ENCODE results near the gene SLC24A3.

Gene SLC24A3

DNA sequence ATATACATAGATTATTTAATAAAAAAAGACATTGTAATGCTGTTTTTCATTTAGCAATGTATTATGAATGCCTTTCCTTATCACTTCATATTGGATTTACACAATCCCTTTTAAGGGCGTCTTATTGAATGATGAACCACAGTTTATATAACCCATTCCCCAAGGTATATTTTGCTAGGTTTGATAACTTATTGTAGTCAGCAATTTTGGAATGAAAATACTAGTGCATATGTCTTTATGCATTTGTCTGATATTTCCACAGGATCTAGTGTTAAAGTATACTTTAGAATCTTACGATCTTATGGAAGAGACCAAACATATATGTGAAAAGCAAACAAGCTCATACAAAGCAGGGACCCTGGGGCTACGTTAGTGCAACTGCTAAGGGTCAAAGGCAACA, 365.2 kb downstream of the SLC24A3 start:
- no peak overlapping the region for H4K8ac ChIP-seq (ENCODE audit: low read depth, low read length)
- H3K18ac ChIP-seq (ENCODE audit: low read length) = no peak overlapping the region
- H3K4ac ChIP-seq (ENCODE audit: low read depth, low read length) = no peak overlapping the region
- H3K27ac ChIP-seq (ENCODE audit: low read depth, low read length) = no peak overlapping the region
- no peaks in the 10 kb centered on the region for H3K36me3 ChIP-seq (ENCODE audit: control insufficient read depth, insufficient read depth, low read length)
- no peak overlapping the region for H3K56ac ChIP-seq (ENCODE audit: low read length)
- H3K4me2 ChIP-seq (ENCODE audit: low read length) = no peak overlapping the region
- no peak overlapping the region for H2AK5ac ChIP-seq (ENCODE audit: low read length)
- no peaks in the 10 kb centered on the region for H3K79me1 ChIP-seq (ENCODE audit: low read length)
- H3K4me1 ChIP-seq (ENCODE audit: control insufficient read depth, low read depth, low read length) = no peaks in the 10 kb centered on the region
- H3K27me3 ChIP-seq (ENCODE audit: insufficient read depth, low read length, poor library complexity) = no peaks in the 10 kb centered on the region
- H3K23ac ChIP-seq (ENCODE audit: low read length) = no peak overlapping the region
- H3K79me2 ChIP-seq (ENCODE audit: control insufficient read depth, insufficient read depth, low read length) = no peaks in the 10 kb centered on the region
- no peak for DNase-seq
- WGBS (ENCODE audit: extremely low coverage, insufficient coverage, low lambda C conversion rate) = no CpG with 5 or more reads among the region's 3 CpGs
- H3K4me3 ChIP-seq (ENCODE audit: low read length) = no peak overlapping the region
- H2BK5ac ChIP-seq (ENCODE audit: low read length) = no peak overlapping the region
- H4K5ac ChIP-seq (ENCODE audit: low read length) = no peak overlapping the region
- H2BK120ac ChIP-seq (ENCODE audit: low read depth, low read length) = no peak overlapping the region
- H2BK15ac ChIP-seq (replicated peaks; ENCODE audit: low read depth) = no peak overlapping the region
- no peak overlapping the region for H3K9ac ChIP-seq (ENCODE audit: low read length)

DNA sequence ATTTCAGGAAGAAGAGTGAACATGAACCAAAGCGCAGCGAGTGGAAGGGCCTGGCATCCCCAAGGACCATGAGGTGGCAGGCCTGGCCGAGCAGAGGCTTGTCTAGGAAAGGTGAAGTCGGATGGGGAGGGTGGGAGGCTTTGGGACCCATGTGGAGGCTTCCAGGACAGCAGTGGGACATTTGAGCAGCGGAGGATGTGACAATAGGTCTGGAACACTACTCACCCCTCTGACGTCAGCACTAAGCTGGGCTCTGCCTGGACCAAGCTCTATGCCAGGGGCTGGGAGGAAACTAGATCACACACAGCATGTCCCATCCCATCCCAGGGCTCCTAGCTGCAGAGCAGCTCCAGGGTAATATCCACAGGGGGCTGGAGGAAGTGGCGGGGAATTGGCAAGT, 370.3 kb downstream of the SLC24A3 start:
- H4K5ac ChIP-seq (ENCODE audit: low read length) = no peak overlapping the region
- no peaks in the 10 kb centered on the region for H3K36me3 ChIP-seq (ENCODE audit: control insufficient read depth, insufficient read depth, low read length)
- no peak overlapping the region for H3K18ac ChIP-seq (ENCODE audit: low read length)
- no peaks in the 10 kb centered on the region for H3K27me3 ChIP-seq (ENCODE audit: insufficient read depth, low read length, poor library complexity)
- no peak overlapping the region for H2BK5ac ChIP-seq (ENCODE audit: low read length)
- no peak overlapping the region for H2BK120ac ChIP-seq (ENCODE audit: low read depth, low read length)
- H3K4ac ChIP-seq (ENCODE audit: low read depth, low read length) = no peak overlapping the region
- H3K4me1 ChIP-seq (ENCODE audit: control insufficient read depth, low read depth, low read length) = no peaks in the 10 kb centered on the region
- no peak overlapping the region for H3K27ac ChIP-seq (ENCODE audit: low read depth, low read length)
- peak; percentile 30 for DNase-seq
- no peak overlapping the region for H4K8ac ChIP-seq (ENCODE audit: low read depth, low read length)
- no peak overlapping the region for H3K56ac ChIP-seq (ENCODE audit: low read length)
- no CpG with 5 or more reads among the region's 7 CpGs for WGBS (ENCODE audit: extremely low coverage, insufficient coverage, low lambda C conversion rate)
- no peaks in the 10 kb centered on the region for H3K79me1 ChIP-seq (ENCODE audit: low read length)
- no peak overlapping the region for H2BK15ac ChIP-seq (replicated peaks; ENCODE audit: low read depth)
- H3K9ac ChIP-seq (ENCODE audit: low read length) = no peak overlapping the region
- H3K4me2 ChIP-seq (ENCODE audit: low read length) = no peak overlapping the region
- no peak overlapping the region for H3K4me3 ChIP-seq (ENCODE audit: low read length)
- H3K23ac ChIP-seq (ENCODE audit: low read length) = no peak overlapping the region
- no peaks in the 10 kb centered on the region for H3K79me2 ChIP-seq (ENCODE audit: control insufficient read depth, insufficient read depth, low read length)
- no peak overlapping the region for H2AK5ac ChIP-seq (ENCODE audit: low read length)

DNA sequence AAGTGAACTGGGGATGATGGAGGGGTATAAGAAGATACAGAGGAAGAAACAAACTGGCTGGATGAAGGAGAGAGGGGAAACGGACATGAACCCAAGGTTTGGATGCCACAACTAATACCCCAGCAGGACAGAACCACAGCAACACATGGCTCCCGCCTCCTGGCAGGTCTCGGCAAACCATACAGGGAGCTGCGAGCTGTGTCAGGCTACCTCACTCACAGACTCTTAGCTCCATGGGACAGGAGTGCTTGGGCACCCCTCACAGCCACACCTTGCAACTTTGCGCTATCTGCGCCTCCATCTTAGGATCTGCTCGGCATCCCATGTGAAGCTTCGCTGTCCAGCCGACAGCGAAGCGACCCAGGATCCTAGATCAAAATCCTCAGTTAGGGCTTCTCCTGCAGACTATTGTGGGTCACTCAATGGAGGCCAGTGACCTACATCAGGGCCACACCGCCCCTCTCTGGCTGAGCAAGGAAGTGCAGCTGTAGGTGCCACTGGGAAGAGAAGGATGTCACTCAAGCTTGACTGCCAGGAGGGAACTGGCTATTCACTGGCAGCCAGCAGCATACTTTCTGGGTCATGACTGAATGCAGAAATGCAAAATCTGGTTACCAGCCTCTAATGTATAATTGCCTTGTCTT, 371.2 kb downstream of the SLC24A3 start:
- Histone ChIP-seq H4K5ac (ENCODE audit: low read length) (no peak overlapping the region), H3K18ac (ENCODE audit: low read length) (no peak overlapping the region), H4K8ac (ENCODE audit: low read depth, low read length) (no peak overlapping the region), H3K27ac (ENCODE audit: low read depth, low read length) (no peak overlapping the region), H3K23ac (ENCODE audit: low read length) (no peak overlapping the region), H3K56ac (ENCODE audit: low read length) (no peak overlapping the region), H3K4me2 (ENCODE audit: low read length) (no peak overlapping the region), H3K36me3 (ENCODE audit: control insufficient read depth, insufficient read depth, low read length) (no peaks in the 10 kb centered on the region), H3K9ac (ENCODE audit: low read length) (no peak overlapping the region), H2BK5ac (ENCODE audit: low read length) (no peak overlapping the region), H2BK15ac (replicated peaks; ENCODE audit: low read depth) (no peak overlapping the region), H3K4me3 (ENCODE audit: low read length) (no peak overlapping the region), H2BK120ac (ENCODE audit: low read depth, low read length) (no peak overlapping the region), H3K4ac (ENCODE audit: low read depth, low read length) (no peak overlapping the region), H3K4me1 (ENCODE audit: control insufficient read depth, low read depth, low read length) (no peaks in the 10 kb centered on the region), H2AK5ac (ENCODE audit: low read length) (no peak overlapping the region), H3K79me2 (ENCODE audit: control insufficient read depth, insufficient read depth, low read length) (no peaks in the 10 kb centered on the region), H3K27me3 (ENCODE audit: insufficient read depth, low read length, poor library complexity) (no peaks in the 10 kb centered on the region), H3K79me1 (ENCODE audit: low read length) (no peaks in the 10 kb centered on the region)
- WGBS (ENCODE audit: extremely low coverage, insufficient coverage, low lambda C conversion rate) = no CpG with 5 or more reads among the region's 12 CpGs
- DNase-seq = peak; percentile 86

DNA sequence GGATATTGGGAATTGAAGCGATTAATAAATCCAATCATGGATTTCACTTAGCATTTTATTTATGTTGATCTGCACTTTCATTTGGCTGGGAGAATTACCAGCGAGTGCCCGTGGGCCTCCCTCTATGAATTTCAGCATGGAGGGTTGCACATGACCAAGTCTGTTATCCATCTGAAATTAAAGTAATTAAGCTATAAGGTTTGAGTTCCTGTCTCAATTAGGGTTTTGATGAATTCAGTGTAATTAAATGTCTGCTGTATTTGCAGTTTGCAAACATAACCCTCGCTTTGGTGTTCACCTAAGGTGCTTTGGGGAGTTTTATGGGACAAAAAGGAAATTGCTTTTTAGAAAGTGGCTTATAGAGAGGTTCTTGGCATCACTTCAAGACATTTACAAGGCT, 375.8 kb downstream of the SLC24A3 start:
- H2BK5ac ChIP-seq (ENCODE audit: low read length) = no peak overlapping the region
- no peak for DNase-seq
- H2BK120ac ChIP-seq (ENCODE audit: low read depth, low read length) = no peak overlapping the region
- no CpG with 5 or more reads among the region's 4 CpGs for WGBS (ENCODE audit: extremely low coverage, insufficient coverage, low lambda C conversion rate)
- H3K79me1 ChIP-seq (ENCODE audit: low read length) = no peaks in the 10 kb centered on the region
- H3K23ac ChIP-seq (ENCODE audit: low read length) = no peak overlapping the region
- no peak overlapping the region for H2AK5ac ChIP-seq (ENCODE audit: low read length)
- no peak overlapping the region for H2BK15ac ChIP-seq (replicated peaks; ENCODE audit: low read depth)
- no peak overlapping the region for H3K27ac ChIP-seq (ENCODE audit: low read depth, low read length)
- H3K36me3 ChIP-seq (ENCODE audit: control insufficient read depth, insufficient read depth, low read length) = no peaks in the 10 kb centered on the region
- no peak overlapping the region for H3K9ac ChIP-seq (ENCODE audit: low read length)
- H3K79me2 ChIP-seq (ENCODE audit: control insufficient read depth, insufficient read depth, low read length) = no peaks in the 10 kb centered on the region
- H3K4me2 ChIP-seq (ENCODE audit: low read length) = no peak overlapping the region
- no peak overlapping the region for H3K18ac ChIP-seq (ENCODE audit: low read length)
- no peaks in the 10 kb centered on the region for H3K4me1 ChIP-seq (ENCODE audit: control insufficient read depth, low read depth, low read length)
- H3K4me3 ChIP-seq (ENCODE audit: low read length) = no peak overlapping the region
- H4K8ac ChIP-seq (ENCODE audit: low read depth, low read length) = no peak overlapping the region
- no peaks in the 10 kb centered on the region for H3K27me3 ChIP-seq (ENCODE audit: insufficient read depth, low read length, poor library complexity)
- no peak overlapping the region for H4K5ac ChIP-seq (ENCODE audit: low read length)
- no peak overlapping the region for H3K56ac ChIP-seq (ENCODE audit: low read length)
- H3K4ac ChIP-seq (ENCODE audit: low read depth, low read length) = no peak overlapping the region

DNA sequence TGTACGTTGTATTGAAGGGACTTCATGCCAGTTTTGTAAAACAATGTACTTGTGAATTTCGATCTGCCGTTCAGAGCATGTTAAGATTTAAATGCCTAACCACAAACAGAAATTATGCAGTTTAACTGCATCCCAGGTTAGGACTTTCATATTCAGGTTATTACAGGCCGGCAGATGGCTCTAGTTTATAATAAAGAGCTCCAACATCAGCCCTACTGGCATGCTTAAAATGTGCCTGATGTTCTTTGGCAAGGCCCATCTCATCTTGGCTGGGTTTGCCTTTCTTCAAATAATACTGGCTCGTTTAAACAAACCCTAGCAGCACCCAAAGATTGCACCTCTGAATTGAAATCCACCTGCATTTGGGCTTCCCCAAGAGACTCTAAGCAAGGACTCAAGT, 376.3 kb downstream of the SLC24A3 start:
- no peak overlapping the region for H3K18ac ChIP-seq (ENCODE audit: low read length)
- H4K8ac ChIP-seq (ENCODE audit: low read depth, low read length) = no peak overlapping the region
- H3K79me1 ChIP-seq (ENCODE audit: low read length) = no peaks in the 10 kb centered on the region
- H2BK120ac ChIP-seq (ENCODE audit: low read depth, low read length) = no peak overlapping the region
- no peak overlapping the region for H2BK5ac ChIP-seq (ENCODE audit: low read length)
- H4K5ac ChIP-seq (ENCODE audit: low read length) = no peak overlapping the region
- H3K4me2 ChIP-seq (ENCODE audit: low read length) = no peak overlapping the region
- no peak overlapping the region for H2BK15ac ChIP-seq (replicated peaks; ENCODE audit: low read depth)
- peak overlapping the region; percentile 56 for H3K23ac ChIP-seq (ENCODE audit: low read length)
- no peaks in the 10 kb centered on the region for H3K36me3 ChIP-seq (ENCODE audit: control insufficient read depth, insufficient read depth, low read length)
- WGBS (ENCODE audit: extremely low coverage, insufficient coverage, low lambda C conversion rate) = no CpG with 5 or more reads among the region's 5 CpGs
- H3K79me2 ChIP-seq (ENCODE audit: control insufficient read depth, insufficient read depth, low read length) = no peaks in the 10 kb centered on the region
- no peak for DNase-seq
- no peak overlapping the region for H2AK5ac ChIP-seq (ENCODE audit: low read length)
- H3K9ac ChIP-seq (ENCODE audit: low read length) = no peak overlapping the region
- H3K4ac ChIP-seq (ENCODE audit: low read depth, low read length) = no peak overlapping the region
- no peak overlapping the region for H3K27ac ChIP-seq (ENCODE audit: low read depth, low read length)
- H3K27me3 ChIP-seq (ENCODE audit: insufficient read depth, low read length, poor library complexity) = no peaks in the 10 kb centered on the region
- no peaks in the 10 kb centered on the region for H3K4me1 ChIP-seq (ENCODE audit: control insufficient read depth, low read depth, low read length)
- H3K56ac ChIP-seq (ENCODE audit: low read length) = no peak overlapping the region
- no peak overlapping the region for H3K4me3 ChIP-seq (ENCODE audit: low read length)

DNA sequence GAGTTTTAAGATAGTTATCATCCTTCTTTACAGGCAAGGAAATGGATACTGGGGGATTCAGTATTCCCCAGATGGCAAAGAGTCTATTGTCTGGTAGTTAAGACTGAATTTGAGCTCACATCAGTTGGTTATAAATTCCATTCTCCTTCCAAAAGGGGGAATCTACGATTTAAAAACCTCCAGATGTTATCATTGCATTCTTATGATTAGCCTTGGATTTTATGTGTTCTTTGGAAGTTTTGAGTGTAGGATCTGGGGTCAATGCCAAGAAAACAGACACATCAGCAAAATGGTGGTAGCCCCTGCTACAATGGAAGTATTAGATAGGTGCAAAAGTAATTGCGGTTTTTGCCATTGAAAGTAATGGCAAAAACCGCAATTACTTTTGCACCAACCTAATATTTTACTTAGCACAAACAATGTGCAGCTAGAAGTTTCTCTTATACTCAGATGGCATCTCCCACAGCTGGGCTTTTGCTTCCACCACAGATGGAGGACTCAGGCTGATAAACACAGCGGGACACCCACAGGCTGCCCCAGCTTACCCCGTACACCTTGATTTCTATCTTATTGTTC, 377.4 kb downstream of the SLC24A3 start:
- H2BK5ac ChIP-seq (ENCODE audit: low read length) = no peak overlapping the region
- H2AK5ac ChIP-seq (ENCODE audit: low read length) = no peak overlapping the region
- no peak overlapping the region for H3K56ac ChIP-seq (ENCODE audit: low read length)
- no peak overlapping the region for H3K27ac ChIP-seq (ENCODE audit: low read depth, low read length)
- H3K4ac ChIP-seq (ENCODE audit: low read depth, low read length) = no peak overlapping the region
- WGBS (ENCODE audit: extremely low coverage, insufficient coverage, low lambda C conversion rate) = no CpG with 5 or more reads among the region's 5 CpGs
- DNase-seq = no peak
- H3K4me3 ChIP-seq (ENCODE audit: low read length) = no peak overlapping the region
- no peak overlapping the region for H2BK15ac ChIP-seq (replicated peaks; ENCODE audit: low read depth)
- no peak overlapping the region for H3K23ac ChIP-seq (ENCODE audit: low read length)
- no peaks in the 10 kb centered on the region for H3K27me3 ChIP-seq (ENCODE audit: insufficient read depth, low read length, poor library complexity)
- H3K18ac ChIP-seq (ENCODE audit: low read length) = no peak overlapping the region
- no peaks in the 10 kb centered on the region for H3K36me3 ChIP-seq (ENCODE audit: control insufficient read depth, insufficient read depth, low read length)
- H3K4me1 ChIP-seq (ENCODE audit: control insufficient read depth, low read depth, low read length) = no peaks in the 10 kb centered on the region
- H4K5ac ChIP-seq (ENCODE audit: low read length) = no peak overlapping the region
- no peak overlapping the region for H2BK120ac ChIP-seq (ENCODE audit: low read depth, low read length)
- H3K79me2 ChIP-seq (ENCODE audit: control insufficient read depth, insufficient read depth, low read length) = no peaks in the 10 kb centered on the region
- no peak overlapping the region for H3K4me2 ChIP-seq (ENCODE audit: low read length)
- H3K79me1 ChIP-seq (ENCODE audit: low read length) = no peaks in the 10 kb centered on the region
- no peak overlapping the region for H3K9ac ChIP-seq (ENCODE audit: low read length)
- H4K8ac ChIP-seq (ENCODE audit: low read depth, low read length) = no peak overlapping the region

Measured in mesendoderm (in vitro differentiated cells).